MCF 10A (cell line): ENCODE measurements around the gene PHACTR3. TPM values are rescaled to one million over a fixed set of nuclear protein-coding genes. Genes with fewer than 3 reads are reported as not detected.
A peak's percentile ranks its signal among the peaks of the same experiment; 100 is the strongest.

Source experiments
- BruUV-seq: library from RNA; stranded (reverse); fragments of 400-500 nt; replicated peaks from 2 replicates; lab custom pipeline; 2021; lab: Mats Ljungman, UMichigan
- CTCF ChIA-PET: fragments of 300-600 bp; sonication (Branson Sonifier 250); formaldehyde crosslinking; extraction: SDS; loops from one replicate; lab custom pipeline; 2021; ENCODE audit warnings: antibody characterized with exemption, inconsistent platforms; lab: Yijun Ruan, JAX
- POLR2A ChIA-PET: fragments of 300-600, 350-650 bp; sonication (Branson Sonifier 250); formaldehyde crosslinking; extraction: SDS; loops from one replicate; lab custom pipeline; 2020; ENCODE audit warnings: antibody characterized with exemption, inconsistent platforms; lab: Yijun Ruan, JAX
- DNase-seq: peaks from one replicate; pipeline ENCODE4 v3.0.0-alpha.2; 2018; ENCODE audit not compliant: unreplicated experiment
- H3K27ac Mint-ChIP-seq: one replicate; pipeline ENCODE4 v1.8.0; 2022; ENCODE audit warnings: mild to moderate bottlenecking, low read depth, mixed read lengths; ENCODE audit not compliant: unreplicated experiment
- H3K27me3 Mint-ChIP-seq: one replicate; pipeline ENCODE4 v1.8.0; 2022; ENCODE audit warnings: mixed read lengths; ENCODE audit not compliant: insufficient read depth, unreplicated experiment
- H3K36me3 Mint-ChIP-seq: one replicate; pipeline ENCODE4 v1.8.0; 2022; ENCODE audit warnings: mild to moderate bottlenecking, moderate library complexity, mixed read lengths; ENCODE audit not compliant: insufficient read depth, unreplicated experiment
- H3K4me1 Mint-ChIP-seq: one replicate; pipeline ENCODE4 v1.8.0; 2022; ENCODE audit warnings: mixed read lengths; ENCODE audit not compliant: insufficient read depth, unreplicated experiment
- H3K4me3 Mint-ChIP-seq: one replicate; pipeline ENCODE4 v1.8.0; 2022; ENCODE audit warnings: mild to moderate bottlenecking, moderate library complexity, mixed read lengths; ENCODE audit not compliant: unreplicated experiment
- H3K9me3 Mint-ChIP-seq: one replicate; pipeline ENCODE4 v1.8.0; 2022; ENCODE audit warnings: mixed read lengths; ENCODE audit not compliant: unreplicated experiment
- CTCF ChIP-seq: fragments of 200-600 bp; IDR thresholded peaks from one replicate; pipeline ENCODE4 v1.8.0; 2022; ENCODE audit warnings: antibody characterized with exemption, mild to moderate bottlenecking; ENCODE audit not compliant: unreplicated experiment
- intact Hi-C: fragments of 100-400 bp; cut with micrococcal nuclease; formaldehyde crosslinking; loops from 2 replicates; pipeline ENCODE4 v1.14.1; 2022
- total RNA-seq: library from RNA; stranded (reverse); gene quantifications from 2 replicates; pipeline ENCODE4 v1.2.3, GENCODE V29; 2022

The PHACTR3 gene
- total RNA-seq, 1 experiment from 2014 or later = 22.8 TPM

- CTCF ChIA-PET = interaction anchor here (0.5 to 31.9 kb wide), 9 partner anchors 10 to 831 kb away, joined by 3 to 929 read pairs (median 3); no protein-coding TSS in a partner anchor
- no peaks in the 10 kb centered on the region for H3K9me3 Mint-ChIP-seq
- H3K27me3 Mint-ChIP-seq = no peaks in the 10 kb centered on the region
- POLR2A ChIA-PET = interaction anchor here (0.8 to 3.3 kb wide), 5 partner anchors 10 to 142 kb away, joined by 3 to 17 read pairs (median 10); partner anchors contain the start of genes FAM217B and PPP1R3D
- peak overlapping the region; percentile 37 for H3K27ac Mint-ChIP-seq
- intact Hi-C loops = no loop called here
- TF ChIP-seq CTCF = no peak
- H3K4me3 Mint-ChIP-seq = peak overlapping the region; percentile 65
- H3K36me3 Mint-ChIP-seq = no peaks in the 10 kb centered on the region
- DNase-seq = peak; percentile 14
- no TSS peak for BruUV-seq
- H3K4me1 Mint-ChIP-seq = peaks cover 78% of the 10 kb centered on the region
These were observed 226.9 kb downstream of the PHACTR3 start for GRCh38 chr20:59831024-59831915.

- no peaks in the 10 kb centered on the region for H3K9me3 Mint-ChIP-seq
- ChIA-PET CTCF (interaction anchor here (0.7 to 31.9 kb wide), 5 partner anchors 9 to 103 kb away, joined by 3 to 929 read pairs (median 4); no protein-coding TSS in a partner anchor), POLR2A (interaction anchor here (1.8 to 3.3 kb wide), 3 partner anchors 9 to 108 kb away, joined by 10 to 17 read pairs (median 14); partner anchors contain the start of genes FAM217B and PPP1R3D)
- peaks cover 72% of the 10 kb centered on the region for H3K4me1 Mint-ChIP-seq
- BruUV-seq = no TSS peak
- DNase-seq = no peak
- peaks cover 6% of the 10 kb centered on the region for H3K36me3 Mint-ChIP-seq
- peak overlapping the region; percentile 37 for H3K27ac Mint-ChIP-seq
- no peak for TF ChIP-seq CTCF
- H3K4me3 Mint-ChIP-seq = peak overlapping the region; percentile 65
- H3K27me3 Mint-ChIP-seq = no peaks in the 10 kb centered on the region
- intact Hi-C loops = no loop called here
These were observed 227.6 kb downstream of the PHACTR3 start for GRCh38 chr20:59831916-59832270.

GRCh38 chr20:59832406-59833363, 228.3 kb downstream of the PHACTR3 start:
- Mint-ChIP-seq H3K27me3 (no peaks in the 10 kb centered on the region), H3K36me3 (peaks cover 11% of the 10 kb centered on the region), H3K27ac (no peak overlapping the region), H3K4me3 (no peak overlapping the region), H3K4me1 (peaks cover 64% of the 10 kb centered on the region), H3K9me3 (no peaks in the 10 kb centered on the region)
- no TSS peak for BruUV-seq
- ChIA-PET POLR2A (interaction anchor here (2.5 to 8.9 kb wide), 3 partner anchors 8 to 108 kb away, joined by 10 to 146 read pairs (median 17); partner anchors contain the start of genes FAM217B and PPP1R3D), CTCF (interaction anchor here (5.8 to 31.9 kb wide), 3 partner anchors 17 to 46 kb away, joined by 37 to 929 read pairs (median 181); no protein-coding TSS in a partner anchor)
- intact Hi-C loops = no loop called here
- no peak for DNase-seq
- no peak for TF ChIP-seq CTCF
